ENCODE measurements around the gene MRPS25.

MRPS25 gene

GRCh38 chr3:15038306-15038705 lies 26.8 kb downstream of the MRPS25 start:
- no peaks in the 10 kb centered on the region for H3K27me3 ChIP-seq (ENCODE audit: control insufficient read depth, insufficient read depth, low read length)
- H3K4me3 ChIP-seq (ENCODE audit: low read depth, low read length) = no peak overlapping the region
- H3K9me3 ChIP-seq (ENCODE audit: control insufficient read depth, insufficient read depth, low read length) = no peaks in the 10 kb centered on the region
- H3K9ac ChIP-seq (ENCODE audit: low read depth, low read length) = no peak overlapping the region
- no peaks in the 10 kb centered on the region for H3K4me1 ChIP-seq (ENCODE audit: control insufficient read depth, insufficient read depth, low read length)
- H3K36me3 ChIP-seq (ENCODE audit: control insufficient read depth, insufficient read depth, low read length) = peaks cover 49% of the 10 kb centered on the region

GRCh38 chr3:15033103-15033502 lies 32.0 kb downstream of the MRPS25 start:
- Histone ChIP-seq H3K4me1 (ENCODE audit: control insufficient read depth, insufficient read depth, low read length) (no peaks in the 10 kb centered on the region), H3K36me3 (ENCODE audit: control insufficient read depth, insufficient read depth, low read length) (peaks cover 56% of the 10 kb centered on the region), H3K9me3 (ENCODE audit: control insufficient read depth, insufficient read depth, low read length) (no peaks in the 10 kb centered on the region), H3K27me3 (ENCODE audit: control insufficient read depth, insufficient read depth, low read length) (no peaks in the 10 kb centered on the region), H3K9ac (ENCODE audit: low read depth, low read length) (no peak overlapping the region), H3K4me3 (ENCODE audit: low read depth, low read length) (no peak overlapping the region)

DNA sequence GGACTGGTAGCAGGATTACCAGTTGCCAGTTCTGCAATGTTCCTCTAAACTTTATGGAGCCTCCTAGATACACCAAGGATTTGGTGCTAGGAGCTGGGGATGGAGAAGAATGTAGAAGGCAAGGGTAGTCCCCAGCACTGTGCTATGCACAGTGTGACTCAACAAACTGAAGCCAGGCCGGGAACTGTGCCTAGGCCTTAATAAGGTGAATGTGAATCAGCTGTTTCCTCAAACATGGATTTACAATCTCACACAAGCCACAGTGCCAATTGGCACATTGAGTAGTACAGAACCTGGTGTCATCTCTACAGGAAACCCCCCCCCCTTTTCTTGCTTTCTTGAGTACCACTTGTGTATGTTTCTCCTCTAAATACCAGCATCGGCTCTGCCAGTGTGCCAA lies 32.5 kb downstream of the MRPS25 start:
- Histone ChIP-seq H3K4me1 (ENCODE audit: control insufficient read depth, insufficient read depth, low read length) (no peaks in the 10 kb centered on the region), H3K27me3 (ENCODE audit: control insufficient read depth, insufficient read depth, low read length) (no peaks in the 10 kb centered on the region), H3K4me3 (ENCODE audit: low read depth, low read length) (no peak overlapping the region), H3K9me3 (ENCODE audit: control insufficient read depth, insufficient read depth, low read length) (no peaks in the 10 kb centered on the region), H3K9ac (ENCODE audit: low read depth, low read length) (no peak overlapping the region), H3K36me3 (ENCODE audit: control insufficient read depth, insufficient read depth, low read length) (peaks cover 55% of the 10 kb centered on the region)

DNA sequence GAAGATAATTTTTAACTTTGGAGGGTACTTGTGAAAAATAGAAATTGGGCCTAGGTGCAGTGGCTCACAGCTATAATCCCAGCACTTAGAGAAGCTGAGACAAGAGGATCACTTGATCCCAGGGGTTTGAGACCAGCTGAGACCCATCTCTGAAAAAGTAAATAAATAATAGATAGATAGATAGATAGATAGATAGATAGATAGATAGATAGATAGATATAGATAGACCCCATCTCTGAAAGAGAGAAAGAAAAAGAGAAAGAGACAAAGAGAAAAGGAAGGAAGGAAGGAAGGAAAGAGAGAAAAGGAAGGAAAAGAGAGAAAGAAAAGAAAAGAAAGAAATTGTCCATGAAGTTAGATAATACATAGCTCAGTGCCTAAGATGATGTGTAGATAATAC lies 35.5 kb downstream of the MRPS25 start:
- H3K36me3 ChIP-seq (ENCODE audit: control insufficient read depth, insufficient read depth, low read length) = peaks cover 57% of the 10 kb centered on the region
- no peaks in the 10 kb centered on the region for H3K27me3 ChIP-seq (ENCODE audit: control insufficient read depth, insufficient read depth, low read length)
- H3K9ac ChIP-seq (ENCODE audit: low read depth, low read length) = no peak overlapping the region
- no peak overlapping the region for H3K4me3 ChIP-seq (ENCODE audit: low read depth, low read length)
- H3K9me3 ChIP-seq (ENCODE audit: control insufficient read depth, insufficient read depth, low read length) = no peaks in the 10 kb centered on the region
- peaks cover 2% of the 10 kb centered on the region for H3K4me1 ChIP-seq (ENCODE audit: control insufficient read depth, insufficient read depth, low read length)

DNA sequence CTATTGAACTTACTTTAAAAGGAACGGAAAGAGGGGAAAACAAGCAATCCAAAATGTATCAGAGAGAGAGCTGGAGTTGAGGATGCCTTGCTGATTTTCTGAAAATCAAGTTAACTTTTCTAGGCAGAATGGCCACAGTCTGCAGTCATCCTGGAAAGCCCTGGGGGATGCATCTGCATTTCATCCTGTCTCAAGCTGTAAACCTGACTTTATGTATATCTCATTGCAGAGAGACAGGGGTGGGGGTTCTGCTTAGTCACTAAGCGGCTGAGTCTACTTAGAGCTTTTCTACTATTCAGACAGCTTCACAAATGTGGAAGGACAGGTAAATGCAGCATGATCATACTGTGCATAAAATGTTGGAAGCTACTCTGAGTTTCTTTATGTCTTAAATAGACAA lies 41.4 kb downstream of the MRPS25 start:
- H3K27me3 ChIP-seq (ENCODE audit: control insufficient read depth, insufficient read depth, low read length) = no peaks in the 10 kb centered on the region
- H3K9me3 ChIP-seq (ENCODE audit: control insufficient read depth, insufficient read depth, low read length) = no peaks in the 10 kb centered on the region
- no peak overlapping the region for H3K9ac ChIP-seq (ENCODE audit: low read depth, low read length)
- peaks cover 2% of the 10 kb centered on the region for H3K4me1 ChIP-seq (ENCODE audit: control insufficient read depth, insufficient read depth, low read length)
- peaks cover 52% of the 10 kb centered on the region for H3K36me3 ChIP-seq (ENCODE audit: control insufficient read depth, insufficient read depth, low read length)
- no peak overlapping the region for H3K4me3 ChIP-seq (ENCODE audit: low read depth, low read length)

DNA sequence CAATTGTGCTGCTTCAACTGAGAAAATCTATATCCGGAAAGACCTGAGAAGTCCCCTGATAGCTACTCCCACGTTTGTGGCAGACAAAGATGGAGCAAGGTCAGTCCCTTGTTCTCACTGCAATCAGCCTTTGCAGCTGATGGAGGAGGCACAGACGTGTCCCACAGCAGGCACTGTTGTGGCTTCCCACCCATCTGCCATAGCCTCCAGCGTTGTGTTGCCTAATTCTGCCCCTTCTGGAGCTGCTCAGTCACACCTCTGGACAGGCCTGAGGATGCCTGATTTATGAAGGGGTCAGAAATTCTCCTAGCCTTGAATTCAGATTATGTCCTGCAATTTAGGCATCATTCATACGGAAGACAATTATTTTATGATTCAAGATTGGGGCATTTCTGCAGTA lies 41.9 kb downstream of the MRPS25 start:
- peaks cover 2% of the 10 kb centered on the region for H3K4me1 ChIP-seq (ENCODE audit: control insufficient read depth, insufficient read depth, low read length)
- no peak overlapping the region for H3K4me3 ChIP-seq (ENCODE audit: low read depth, low read length)
- H3K27me3 ChIP-seq (ENCODE audit: control insufficient read depth, insufficient read depth, low read length) = no peaks in the 10 kb centered on the region
- peaks cover 52% of the 10 kb centered on the region for H3K36me3 ChIP-seq (ENCODE audit: control insufficient read depth, insufficient read depth, low read length)
- no peak overlapping the region for H3K9ac ChIP-seq (ENCODE audit: low read depth, low read length)
- H3K9me3 ChIP-seq (ENCODE audit: control insufficient read depth, insufficient read depth, low read length) = no peaks in the 10 kb centered on the region

- Histone ChIP-seq H3K4me1 (ENCODE audit: control insufficient read depth, insufficient read depth, low read length) (no peaks in the 10 kb centered on the region), H3K9me3 (ENCODE audit: control insufficient read depth, insufficient read depth, low read length) (no peaks in the 10 kb centered on the region), H3K27me3 (ENCODE audit: control insufficient read depth, insufficient read depth, low read length) (no peaks in the 10 kb centered on the region), H3K36me3 (ENCODE audit: control insufficient read depth, insufficient read depth, low read length) (peaks cover 35% of the 10 kb centered on the region), H3K4me3 (ENCODE audit: low read depth, low read length) (no peak overlapping the region), H3K9ac (ENCODE audit: low read depth, low read length) (no peak overlapping the region)
Measured at GRCh38 chr3:15017191-15017590, 47.9 kb downstream of the MRPS25 start.

DNA sequence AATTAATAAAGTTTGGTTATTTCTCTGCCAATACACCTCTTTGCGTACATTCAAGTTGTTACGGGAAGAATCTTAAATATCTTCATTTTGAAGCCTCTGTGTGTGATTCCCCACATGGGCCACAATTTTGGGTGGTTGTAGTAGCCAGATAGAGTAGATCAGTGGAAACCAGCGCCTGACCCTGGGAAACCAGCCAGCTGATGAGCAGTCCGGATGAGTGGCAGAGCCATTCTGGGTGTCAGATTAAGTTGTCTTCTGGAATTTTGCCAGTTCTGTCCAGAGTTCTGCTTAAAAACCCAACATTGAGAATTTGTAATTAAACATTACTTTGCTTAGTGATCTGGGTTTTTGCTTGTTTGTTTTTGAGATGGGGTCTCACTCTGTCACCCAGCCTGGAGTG lies 49.7 kb downstream of the MRPS25 start:
- H3K36me3 ChIP-seq (ENCODE audit: control insufficient read depth, insufficient read depth, low read length) = peaks cover 22% of the 10 kb centered on the region
- no peak overlapping the region for H3K9ac ChIP-seq (ENCODE audit: low read depth, low read length)
- H3K27me3 ChIP-seq (ENCODE audit: control insufficient read depth, insufficient read depth, low read length) = no peaks in the 10 kb centered on the region
- H3K4me3 ChIP-seq (ENCODE audit: low read depth, low read length) = no peak overlapping the region
- H3K9me3 ChIP-seq (ENCODE audit: control insufficient read depth, insufficient read depth, low read length) = no peaks in the 10 kb centered on the region
- no peaks in the 10 kb centered on the region for H3K4me1 ChIP-seq (ENCODE audit: control insufficient read depth, insufficient read depth, low read length)

GRCh38 chr3:15014606-15015328 lies 50.3 kb downstream of the MRPS25 start:
- Histone ChIP-seq H3K9ac (ENCODE audit: low read depth, low read length) (no peak overlapping the region), H3K4me1 (ENCODE audit: control insufficient read depth, insufficient read depth, low read length) (no peaks in the 10 kb centered on the region), H3K27me3 (ENCODE audit: control insufficient read depth, insufficient read depth, low read length) (no peaks in the 10 kb centered on the region), H3K4me3 (ENCODE audit: low read depth, low read length) (no peak overlapping the region), H3K36me3 (ENCODE audit: control insufficient read depth, insufficient read depth, low read length) (peaks cover 16% of the 10 kb centered on the region), H3K9me3 (ENCODE audit: control insufficient read depth, insufficient read depth, low read length) (no peaks in the 10 kb centered on the region)

DNA sequence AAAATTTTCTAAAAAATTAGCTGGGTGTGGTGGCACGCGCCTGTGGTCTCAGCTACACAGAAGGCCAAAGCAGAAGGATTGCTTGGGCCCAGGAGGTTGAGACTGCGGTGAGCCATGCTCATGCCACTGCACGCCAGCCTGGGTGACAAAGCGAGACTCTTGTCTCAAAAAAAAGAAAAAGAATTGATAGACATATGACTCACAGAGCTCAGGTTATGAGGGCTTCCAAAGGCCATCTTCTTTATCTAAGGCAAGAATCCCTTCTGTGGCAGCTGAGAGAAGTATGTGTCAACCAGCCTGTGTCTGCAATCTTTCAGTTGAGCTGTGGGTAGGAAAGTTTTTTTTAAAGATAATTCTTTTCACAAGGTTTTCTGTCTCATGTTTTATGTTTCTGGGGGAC lies 53.9 kb downstream of the MRPS25 start:
- Histone ChIP-seq H3K4me3 (ENCODE audit: low read depth, low read length) (no peak overlapping the region), H3K27me3 (ENCODE audit: control insufficient read depth, insufficient read depth, low read length) (no peaks in the 10 kb centered on the region), H3K9ac (ENCODE audit: low read depth, low read length) (no peak overlapping the region), H3K4me1 (ENCODE audit: control insufficient read depth, insufficient read depth, low read length) (no peaks in the 10 kb centered on the region), H3K36me3 (ENCODE audit: control insufficient read depth, insufficient read depth, low read length) (peaks cover 16% of the 10 kb centered on the region), H3K9me3 (ENCODE audit: control insufficient read depth, insufficient read depth, low read length) (no peaks in the 10 kb centered on the region)

DNA sequence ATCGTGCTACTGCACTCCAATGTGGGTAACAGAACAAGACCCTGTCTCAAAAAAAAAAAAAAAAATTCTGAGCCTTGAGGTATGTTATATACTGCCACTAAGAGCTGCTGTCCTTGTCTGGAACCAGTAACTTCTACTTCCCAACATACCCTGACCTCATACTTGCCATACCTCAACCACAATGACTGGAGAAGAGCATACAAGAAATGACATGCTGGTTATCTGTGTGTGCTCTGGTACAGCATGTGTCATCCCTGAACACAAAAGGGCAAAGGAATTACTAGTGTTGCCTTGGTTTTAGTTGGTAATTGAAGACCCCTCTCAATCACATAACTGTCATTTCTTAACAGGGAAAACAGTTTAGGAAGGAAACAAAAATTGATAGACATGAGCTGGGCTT lies 54.5 kb downstream of the MRPS25 start:
- no peaks in the 10 kb centered on the region for H3K9me3 ChIP-seq (ENCODE audit: control insufficient read depth, insufficient read depth, low read length)
- H3K4me1 ChIP-seq (ENCODE audit: control insufficient read depth, insufficient read depth, low read length) = no peaks in the 10 kb centered on the region
- H3K9ac ChIP-seq (ENCODE audit: low read depth, low read length) = no peak overlapping the region
- peaks cover 16% of the 10 kb centered on the region for H3K36me3 ChIP-seq (ENCODE audit: control insufficient read depth, insufficient read depth, low read length)
- no peaks in the 10 kb centered on the region for H3K27me3 ChIP-seq (ENCODE audit: control insufficient read depth, insufficient read depth, low read length)
- H3K4me3 ChIP-seq (ENCODE audit: low read depth, low read length) = no peak overlapping the region

DNA sequence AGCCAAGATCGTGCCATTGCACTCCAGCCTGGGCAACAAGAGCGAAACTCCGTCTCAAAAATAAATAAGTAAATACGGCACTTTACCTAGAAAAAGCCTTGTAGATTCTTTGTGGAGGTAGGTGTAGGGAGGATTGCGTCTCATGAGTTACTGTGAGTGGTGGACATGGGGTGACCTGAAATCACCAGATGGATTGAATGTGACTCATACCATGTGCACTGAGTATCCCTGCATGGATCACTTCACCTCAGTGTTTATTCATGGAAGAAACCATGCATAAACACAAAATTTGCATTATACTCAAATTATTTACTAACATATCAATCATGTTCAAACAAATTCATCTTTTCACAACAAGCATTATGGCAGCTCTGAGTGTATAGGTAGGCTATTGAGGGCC lies 55.9 kb downstream of the MRPS25 start:
- H3K4me3 ChIP-seq (ENCODE audit: low read depth, low read length) = no peak overlapping the region
- H3K4me1 ChIP-seq (ENCODE audit: control insufficient read depth, insufficient read depth, low read length) = no peaks in the 10 kb centered on the region
- H3K27me3 ChIP-seq (ENCODE audit: control insufficient read depth, insufficient read depth, low read length) = no peaks in the 10 kb centered on the region
- H3K36me3 ChIP-seq (ENCODE audit: control insufficient read depth, insufficient read depth, low read length) = peaks cover 9% of the 10 kb centered on the region
- no peak overlapping the region for H3K9ac ChIP-seq (ENCODE audit: low read depth, low read length)
- no peaks in the 10 kb centered on the region for H3K9me3 ChIP-seq (ENCODE audit: control insufficient read depth, insufficient read depth, low read length)
